Tibial artery (tissue), 4 donors: ENCODE measurements around the gene CDKN2A.

Experiments
- DNase-seq, 2 donors: peaks; one replicate each; pipeline ENCODE4 v3.0.0-alpha.2; 2019
- H3K27ac ChIP-seq, 2 donors: fragments of 200-600 bp; sonication (generic) in 1 of 2; 1 replicate in 1 of 2; 2 replicates in 1 of 2; pipeline ENCODE4 v1.5.1; 2018 to 2019; ENCODE audit warnings: mild to moderate bottlenecking in 1 of 2
- H3K27me3 ChIP-seq, 2 donors: fragments of 200-600 bp; sonication (generic) in 1 of 2; one replicate each; pipeline versions ENCODE4 v1.5.1 to v1.6.0; 2016 to 2019
- H3K36me3 ChIP-seq, 3 donors: fragments of 200-600 bp; sonication (generic) in 2 of 3; one replicate each; pipeline ENCODE4 v1.5.1; 2016 to 2019; ENCODE audit warnings: mild to moderate bottlenecking in 2 of 3
- H3K4me1 ChIP-seq, 4 donors: fragments of 200-600 bp; sonication (generic) in 2 of 4; 1 replicate in 3 of 4; 2 replicates in 1 of 4; pipeline ENCODE4 v1.5.1; 2016 to 2019
- H3K4me3 ChIP-seq, 2 donors: fragments of 200-600 bp; sonication (generic) in 1 of 2; 1 replicate in 1 of 2; 2 replicates in 1 of 2; pipeline ENCODE4 v1.5.1; 2018 to 2019; ENCODE audit warnings: mild to moderate bottlenecking in 2 of 2
- H3K9me3 ChIP-seq, 3 donors: fragments of 200-600 bp; sonication (generic) in 1 of 3; one replicate each; pipeline ENCODE4 v1.5.1; 2016 to 2019
- CTCF ChIP-seq, 2 experiments: fragments of 200-600 bp in 1 of 2; fragments of 450-650 bp in 1 of 2; IDR thresholded peaks; one replicate each; pipeline ENCODE4 v1.5.1; 2017 to 2019; ENCODE audit warnings: antibody characterized with exemption in 2 of 2, mild to moderate bottlenecking in 1 of 2, moderate library complexity in 1 of 2
- intact Hi-C: fragments of 100-400 bp; cut with DNase I; formaldehyde crosslinking; loops from one replicate; pipeline ENCODE4 v1.15.0; 2023; ENCODE audit warnings: low total_unique reads

CDKN2A gene

GRCh38 chr9:21985964-21986667 lies 8.1 kb downstream of the CDKN2A start:
- intact Hi-C loops = no loop called here
- no peak for TF ChIP-seq CTCF (IDR thresholded peaks at IDR 0.05)
- no peak overlapping the region for H3K4me3 ChIP-seq
- H3K4me1 ChIP-seq = no peaks in the 10 kb centered on the region
- H3K27ac ChIP-seq = no peak overlapping the region
- H3K9me3 ChIP-seq = no peaks in the 10 kb centered on the region
- no peaks in the 10 kb centered on the region for H3K36me3 ChIP-seq
- H3K27me3 ChIP-seq = peaks cover 0 to 64% of the 10 kb centered on the region in 2 donors
- DNase-seq = no peak

GRCh38 chr9:21984101-21984500 lies 10.1 kb downstream of the CDKN2A start:
- intact Hi-C loops = no loop called here
- Histone ChIP-seq H3K4me1 (no peaks in the 10 kb centered on the region), H3K4me3 (no peak overlapping the region), H3K9me3 (no peaks in the 10 kb centered on the region), H3K27ac (no peak overlapping the region), H3K36me3 (no peaks in the 10 kb centered on the region), H3K27me3 (peaks cover 0 to 66% of the 10 kb centered on the region in 2 donors)
- no peak for TF ChIP-seq CTCF (IDR thresholded peaks at IDR 0.05)
- no peak for DNase-seq

- Histone ChIP-seq H3K4me1 (no peaks in the 10 kb centered on the region), H3K27ac (no peak overlapping the region), H3K27me3 (peaks cover 0 to 66% of the 10 kb centered on the region in 2 donors), H3K9me3 (no peaks in the 10 kb centered on the region), H3K4me3 (no peak overlapping the region), H3K36me3 (no peaks in the 10 kb centered on the region)
- intact Hi-C loops = no loop called here
- DNase-seq = no peak
- no peak for TF ChIP-seq CTCF (IDR thresholded peaks at IDR 0.05)
These were observed 10.6 kb downstream of the CDKN2A start for GRCh38 chr9:21983561-21983935.

DNA sequence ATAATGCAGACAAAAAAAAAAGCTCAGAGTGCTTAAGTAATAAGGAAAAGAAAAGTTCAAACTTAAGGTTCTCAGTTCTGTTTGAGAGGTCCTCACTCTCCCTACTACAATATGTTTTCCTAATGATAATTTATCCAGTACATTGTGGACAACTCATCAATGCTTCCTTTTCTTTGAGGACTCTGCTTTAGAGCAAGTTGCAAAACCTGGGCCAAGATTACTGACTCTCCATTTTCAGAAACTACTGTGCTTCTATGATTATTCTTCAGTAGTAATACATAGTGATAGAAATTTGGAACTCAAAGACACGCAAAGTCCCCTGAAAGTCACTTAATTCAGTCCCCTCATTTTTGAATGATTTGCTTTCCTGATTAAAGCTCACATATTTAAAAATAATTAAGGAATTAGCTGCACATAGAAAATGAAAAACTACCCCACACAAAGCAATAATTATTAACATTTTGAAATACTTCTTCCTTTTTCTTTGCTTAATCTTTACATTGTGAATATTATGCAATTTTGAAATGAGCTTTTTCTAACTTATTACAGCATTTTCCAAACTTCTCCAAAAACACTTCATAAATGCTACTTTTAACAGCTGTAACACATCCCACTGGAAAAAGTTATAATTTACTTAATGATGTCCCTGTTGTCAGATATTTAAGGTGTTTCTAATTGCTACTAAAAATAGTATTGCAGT lies 11.2 kb downstream of the CDKN2A start:
- H3K9me3 ChIP-seq = no peaks in the 10 kb centered on the region
- H3K27ac ChIP-seq = no peak overlapping the region
- no peaks in the 10 kb centered on the region for H3K4me1 ChIP-seq
- no peak for DNase-seq
- no peaks in the 10 kb centered on the region for H3K36me3 ChIP-seq
- peaks cover 0 to 66% of the 10 kb centered on the region in 2 donors for H3K27me3 ChIP-seq
- intact Hi-C loops = no loop called here
- no peak overlapping the region for H3K4me3 ChIP-seq
- no peak for TF ChIP-seq CTCF (IDR thresholded peaks at IDR 0.05)

DNA sequence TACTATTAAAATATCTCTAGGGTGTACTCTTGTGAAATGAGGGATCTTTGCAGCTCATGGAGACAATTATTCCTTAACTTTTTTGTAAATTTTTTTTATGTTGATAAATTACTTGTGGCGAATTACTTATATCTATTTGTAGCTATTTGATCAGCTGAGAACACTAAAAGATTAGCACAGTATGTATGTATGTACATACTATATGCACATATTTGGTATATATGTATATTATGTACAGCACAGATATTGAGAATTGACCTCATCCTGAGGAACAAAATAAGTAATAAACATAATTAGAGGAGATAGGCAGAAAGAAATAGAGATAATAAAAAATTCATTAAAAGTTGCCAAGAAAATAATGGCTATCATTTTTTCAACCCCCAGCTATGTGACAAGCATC lies 11.8 kb downstream of the CDKN2A start:
- no peak for DNase-seq
- H3K27me3 ChIP-seq = peaks cover 0 to 66% of the 10 kb centered on the region in 2 donors
- intact Hi-C loops = no loop called here
- no peak overlapping the region for H3K27ac ChIP-seq
- no peak for TF ChIP-seq CTCF (IDR thresholded peaks at IDR 0.05)
- no peaks in the 10 kb centered on the region for H3K36me3 ChIP-seq
- no peak overlapping the region for H3K4me3 ChIP-seq
- H3K9me3 ChIP-seq = no peaks in the 10 kb centered on the region
- no peaks in the 10 kb centered on the region for H3K4me1 ChIP-seq
